GM19025 (cell line): ENCODE data around the gene ZDHHC16.
A peak's percentile ranks its signal among the peaks of the same experiment; 100 is the strongest.
"Not testable (repeated sequence)": the region's sequence is repeated elsewhere in the genome, so short reads cannot be mapped to it uniquely, and the experiment has no call there.

Experiments
- ATAC-seq: cut with Tn5 transposase; IDR thresholded peaks from one replicate; pipeline ENCODE4 v1.9.1; 2021; ENCODE audit warnings: mild to moderate bottlenecking, low read depth, moderate library complexity; ENCODE audit not compliant: unreplicated experiment

ZDHHC16 gene

GRCh38 chr10:97445722-97446639, at the start of gene ZDHHC16, which contains the start of gene EXOSC1:
TSS of gene ZDHHC16 (plus strand) at chr10:97446175. CDS start at chr10:97451676, 5,501 bp downstream.
TSS of gene EXOSC1 (minus strand) at chr10:97446006. CDS start at chr10:97445985, 21 bp downstream.
- ATAC-seq = peak; percentile 97

DNA sequence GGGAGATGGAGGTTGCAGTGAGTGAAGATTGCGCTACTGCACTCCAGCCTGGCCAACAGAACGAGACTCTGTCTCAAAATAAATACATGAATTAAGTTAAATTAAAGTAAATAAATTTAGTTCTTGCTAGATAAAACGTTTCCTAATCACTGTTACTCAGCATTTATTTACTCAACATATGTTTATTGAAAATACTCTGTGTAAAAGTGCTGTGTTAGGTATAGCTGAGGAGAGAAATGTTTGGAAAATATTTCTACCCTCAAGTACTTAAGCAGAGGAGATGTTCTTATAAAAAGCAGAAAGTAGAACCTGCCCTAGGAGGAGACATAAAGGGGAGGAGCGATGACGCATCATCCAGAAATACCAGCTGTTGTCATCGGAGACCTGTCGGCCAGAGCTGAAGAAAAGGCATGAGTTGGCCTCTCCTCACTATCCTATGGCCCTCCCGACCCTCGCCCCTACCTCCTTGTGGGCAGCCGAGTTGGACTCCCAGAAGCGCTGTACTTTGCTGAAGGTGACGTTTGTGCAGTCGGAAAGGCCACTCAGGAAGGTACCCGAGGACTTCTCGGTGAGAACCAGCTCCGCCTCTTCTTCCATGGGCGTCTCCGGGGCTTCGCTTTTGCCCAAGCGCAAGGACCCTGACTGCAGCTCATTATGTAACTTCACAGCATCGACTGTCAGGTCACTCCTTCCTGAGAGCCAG, 46.0 kb upstream of the ZDHHC16 start:
- ATAC-seq = no peak

DNA sequence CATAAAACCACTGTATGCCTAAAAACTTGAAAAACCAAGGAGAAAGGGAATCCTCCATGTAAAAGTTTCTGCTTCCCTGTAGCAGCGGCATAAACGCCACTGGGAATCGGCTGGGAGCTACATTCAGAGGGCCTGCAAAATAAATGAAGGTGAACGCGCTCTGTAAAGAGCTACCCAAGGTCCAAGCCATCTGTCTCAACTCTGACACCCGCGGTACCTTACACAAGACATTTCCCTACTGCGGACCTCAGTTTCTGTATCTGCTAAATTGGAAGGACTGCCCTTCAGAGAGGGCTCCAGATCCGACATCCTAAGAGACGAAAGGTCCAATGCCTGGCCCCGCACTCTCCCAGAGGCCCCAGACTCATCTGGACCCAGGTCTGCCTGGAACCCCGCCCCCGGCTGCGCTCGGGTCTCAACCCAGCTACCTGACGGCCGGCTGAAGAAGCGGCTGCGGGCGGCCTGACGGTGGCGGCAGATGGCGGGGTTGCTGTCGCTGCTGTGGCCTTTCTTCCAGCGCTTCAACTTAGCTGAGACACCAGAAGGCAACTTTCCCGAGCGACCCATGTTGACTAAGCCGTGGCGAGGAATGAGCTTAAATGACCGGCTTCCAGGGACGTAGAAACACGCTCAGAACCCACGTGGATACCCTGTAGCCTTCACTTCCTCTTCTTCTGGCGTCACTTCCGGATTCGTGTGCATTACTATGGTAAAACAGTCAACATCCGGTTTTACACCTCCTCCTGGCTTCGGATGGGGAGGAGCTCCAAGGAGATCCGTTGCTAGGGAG, 45.1 kb upstream of the ZDHHC16 start, which contains the start of gene RRP12:
TSS of gene RRP12 (minus strand) at position 676 of the 790 bp plus-strand sequence. CDS start at position 567, 109 bp downstream.
- peak; percentile 98 for ATAC-seq

GRCh38 chr10:97401455-97401919, 44.5 kb upstream of the ZDHHC16 start:
- no peak for ATAC-seq

GRCh38 chr10:97404044-97404443, 41.9 kb upstream of the ZDHHC16 start:
- ATAC-seq = no peak

DNA sequence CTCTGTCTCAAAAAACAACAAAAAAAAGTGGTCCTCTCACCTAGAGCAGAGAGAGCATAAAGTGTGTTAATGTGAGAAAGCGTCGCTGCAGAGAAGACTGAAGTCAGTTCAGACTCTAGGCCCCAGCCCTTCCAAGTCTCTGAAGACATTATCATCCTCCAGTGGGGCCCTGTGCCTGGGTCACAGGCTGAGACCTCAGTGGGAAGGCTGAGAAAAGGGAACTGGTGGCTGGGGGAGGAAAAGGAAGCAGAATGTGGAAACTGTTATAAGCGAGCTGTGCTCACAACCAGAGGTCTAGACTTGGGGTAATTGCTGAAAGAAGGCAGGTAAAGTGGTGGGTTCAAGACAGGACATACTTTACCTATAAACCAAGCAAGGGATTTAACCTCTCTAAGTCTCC, 39.9 kb upstream of the ZDHHC16 start:
- ATAC-seq = no peak

DNA sequence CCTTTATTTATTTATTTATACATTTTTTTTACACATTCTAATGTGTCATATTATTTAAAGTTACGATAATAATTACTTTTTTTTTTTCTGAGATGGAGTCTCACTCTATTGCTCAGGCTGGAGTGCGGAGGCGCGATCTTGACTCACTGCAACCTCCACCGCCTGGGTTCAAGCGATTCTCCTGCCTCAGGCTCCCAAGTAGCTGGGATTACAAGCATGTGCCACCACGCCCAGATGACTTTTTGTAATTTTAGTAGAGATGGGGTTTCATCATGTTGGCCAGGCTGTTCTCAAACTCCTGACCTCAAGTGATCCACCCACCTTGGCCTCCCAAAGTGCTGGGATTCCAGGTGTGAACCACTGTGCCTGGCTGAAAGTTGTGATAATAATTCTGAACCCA, 39.5 kb upstream of the ZDHHC16 start:
- not testable (repeated sequence) for ATAC-seq

DNA sequence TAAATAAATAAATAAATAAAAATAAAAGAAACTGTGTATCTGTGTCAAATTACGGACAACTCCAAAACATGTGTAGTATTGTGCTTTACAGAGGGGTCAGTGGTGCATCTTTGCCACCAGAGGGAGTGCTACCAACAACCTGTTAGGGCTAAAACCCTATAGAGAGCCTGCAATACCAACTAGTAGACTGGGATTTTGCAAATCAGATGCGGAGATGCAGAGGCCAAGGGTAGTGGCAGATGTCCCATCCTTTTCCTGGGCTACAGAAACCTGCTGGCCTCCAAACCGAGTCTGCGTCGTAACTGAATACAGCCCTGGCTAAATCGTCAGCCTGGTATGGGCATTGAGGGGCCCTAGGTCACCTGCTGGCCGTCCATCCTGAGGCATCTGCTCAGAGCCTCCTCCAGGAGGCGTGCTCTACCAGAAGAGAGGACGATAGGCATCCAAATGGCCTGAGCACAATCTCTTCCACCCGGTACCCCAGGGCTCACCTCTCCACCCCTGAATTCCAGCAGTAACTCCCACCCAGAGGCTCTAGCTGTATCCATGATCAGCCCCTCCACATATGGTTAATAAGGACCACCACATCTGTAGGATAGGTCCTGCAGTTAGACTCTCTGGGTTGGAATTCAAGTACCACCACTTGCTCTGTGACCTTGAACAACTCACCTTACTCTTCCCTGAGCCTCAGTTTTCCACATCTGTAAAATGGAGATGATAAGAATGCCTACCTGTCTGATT, 38.6 kb upstream of the ZDHHC16 start:
- peak; percentile 90 for ATAC-seq

DNA sequence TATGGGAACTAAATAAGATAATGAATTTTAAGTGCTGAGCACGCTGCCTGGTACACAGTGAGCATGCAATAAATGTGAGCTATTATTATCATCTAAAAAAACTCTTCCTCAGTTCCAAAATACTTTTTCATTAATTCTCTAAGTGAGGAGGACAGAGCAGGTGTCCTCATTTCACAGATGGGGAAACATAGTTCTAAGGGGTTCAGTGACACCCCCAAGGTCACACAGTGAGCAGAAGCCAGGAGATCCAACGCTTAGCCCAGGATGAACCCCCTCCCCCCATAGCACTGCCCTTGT, 38.1 kb upstream of the ZDHHC16 start:
- no peak for ATAC-seq

GRCh38 chr10:97408496-97408992, 37.4 kb upstream of the ZDHHC16 start:
- no peak for ATAC-seq

DNA sequence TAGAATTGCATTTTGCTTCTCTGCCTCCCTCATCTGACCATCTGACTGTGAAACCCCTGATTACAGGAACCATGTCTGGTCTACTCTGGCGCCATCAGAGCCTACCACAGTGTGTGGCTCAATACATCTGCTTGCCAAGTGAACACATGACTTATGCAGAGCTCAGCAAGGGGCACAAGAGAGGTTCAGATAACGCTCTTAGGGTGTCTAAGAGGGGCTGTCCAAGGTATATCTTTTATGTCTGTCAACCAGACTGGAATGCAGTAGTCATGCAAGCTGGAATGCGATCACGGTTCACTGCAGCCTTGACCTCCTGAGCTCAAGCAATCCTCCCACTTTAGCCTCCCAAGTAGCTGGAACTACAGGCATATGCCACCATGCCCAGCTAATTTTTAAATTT, 34.6 kb upstream of the ZDHHC16 start:
- ATAC-seq = no peak

DNA sequence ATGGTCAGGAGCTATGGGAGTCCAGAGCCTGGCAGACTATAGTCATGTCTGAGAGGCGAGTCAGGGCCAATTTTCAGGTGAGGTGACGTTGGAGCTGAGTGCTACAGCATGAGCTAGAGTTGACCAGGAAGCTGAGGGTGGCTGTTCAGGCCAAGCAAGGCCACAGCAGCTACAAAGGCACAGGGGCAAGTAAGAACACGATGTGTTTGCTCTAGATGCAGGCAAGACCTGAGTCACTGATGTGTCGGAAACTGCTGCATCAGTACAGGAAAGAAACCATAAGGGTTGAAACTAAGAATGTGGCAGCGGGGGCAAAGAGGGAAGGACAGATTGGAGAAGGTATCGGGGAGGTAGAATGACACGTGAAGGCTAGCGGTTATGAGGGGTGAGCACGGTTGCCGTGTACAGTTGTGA, 33.1 kb upstream of the ZDHHC16 start:
- no peak for ATAC-seq

DNA sequence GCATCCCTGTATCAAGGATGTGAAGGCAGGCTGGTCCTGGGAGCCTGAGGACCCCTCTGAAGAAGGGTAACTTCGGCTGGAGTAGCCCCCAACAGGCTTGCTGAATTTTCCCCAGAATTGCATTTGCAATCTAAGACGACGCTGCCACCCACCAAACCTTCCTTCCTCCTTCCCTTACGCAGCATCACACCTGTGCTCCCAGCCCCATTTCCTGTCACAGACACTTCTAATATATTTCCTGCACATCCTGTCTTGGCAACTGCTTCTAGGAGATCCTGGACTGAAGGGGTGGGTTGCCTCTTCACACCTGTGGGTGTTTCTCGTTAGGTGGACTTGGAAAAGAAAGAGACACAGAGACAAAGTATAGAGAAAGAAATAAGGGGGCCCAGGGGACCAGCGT, 29.4 kb upstream of the ZDHHC16 start:
- ATAC-seq = no peak

GRCh38 chr10:97423757-97424098, 22.2 kb upstream of the ZDHHC16 start:
- not testable (repeated sequence) for ATAC-seq

- ATAC-seq = peak; percentile 79
These were observed 19.8 kb upstream of the ZDHHC16 start, which contains the start of gene PGAM1 for GRCh38 chr10:97425964-97426775. TSS of gene PGAM1 (plus strand) at chr10:97426191. CDS start at chr10:97426308, 117 bp downstream.

DNA sequence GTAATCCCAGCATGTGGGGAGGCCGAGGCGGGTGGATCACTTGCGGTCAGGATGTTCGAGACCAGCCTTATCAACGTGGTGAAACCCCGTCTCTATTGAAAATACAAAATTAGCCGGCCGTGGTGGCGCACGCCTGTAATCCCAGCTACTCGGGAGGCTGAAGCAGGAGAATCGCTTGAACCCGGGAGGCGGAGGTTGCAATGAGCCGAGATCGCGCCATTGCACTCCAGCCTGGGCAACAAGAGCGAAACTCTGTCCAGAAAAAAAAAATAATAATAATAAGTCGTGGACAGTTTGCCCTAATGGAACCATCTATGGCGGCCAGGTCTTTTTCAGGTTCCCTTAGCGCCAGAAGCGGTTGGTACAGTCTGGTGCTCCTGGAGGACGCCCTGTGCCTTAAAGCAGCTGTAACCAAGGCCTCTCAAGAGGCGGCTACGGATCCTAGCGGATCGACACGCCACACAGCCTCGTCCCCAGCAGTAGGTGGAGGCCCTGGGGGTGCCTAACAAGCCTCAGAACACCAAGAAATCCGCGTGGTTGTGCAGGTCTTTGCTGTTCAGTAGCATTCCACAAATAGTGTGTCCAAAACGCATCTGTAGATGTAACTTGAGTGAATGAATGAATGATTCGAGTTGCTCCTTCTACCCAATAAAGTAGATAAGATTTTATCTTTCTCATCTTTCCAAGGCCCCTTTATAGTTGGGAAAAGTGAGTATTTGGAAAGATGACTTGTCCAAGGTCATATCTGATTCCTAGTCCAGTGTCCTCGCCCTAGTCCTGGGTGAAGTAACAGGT, 19.0 kb upstream of the ZDHHC16 start:
- no peak for ATAC-seq

DNA sequence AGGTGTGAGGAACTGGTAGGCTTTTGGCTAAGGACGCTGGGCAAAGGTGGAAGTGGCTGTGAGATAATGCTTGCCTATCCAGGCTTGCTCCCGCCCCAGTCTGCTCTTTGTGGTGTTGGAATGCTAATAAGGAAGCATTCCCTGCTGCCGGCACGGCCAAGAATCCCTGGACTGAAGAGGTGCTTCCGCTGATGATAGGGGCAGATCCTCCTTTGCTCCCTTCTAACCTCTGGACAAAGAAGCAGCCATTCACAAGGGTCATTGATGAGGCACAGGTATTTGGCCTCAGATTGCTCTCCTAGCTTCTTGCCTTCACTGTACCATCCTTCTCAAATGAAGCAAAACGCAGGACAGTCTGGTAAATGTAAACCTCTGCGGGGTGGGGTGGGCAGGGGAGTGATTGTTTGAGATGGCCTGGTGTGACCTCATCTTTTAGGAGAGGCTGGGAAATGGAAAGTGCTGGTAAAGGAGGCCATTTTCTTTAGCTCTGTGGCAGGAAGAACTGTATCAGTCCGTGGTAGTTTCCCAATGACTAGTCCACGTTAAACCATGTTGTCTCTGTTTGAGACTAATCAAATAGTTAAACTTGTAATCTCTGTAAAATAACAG, 18.3 kb upstream of the ZDHHC16 start:
- ATAC-seq = no peak

DNA sequence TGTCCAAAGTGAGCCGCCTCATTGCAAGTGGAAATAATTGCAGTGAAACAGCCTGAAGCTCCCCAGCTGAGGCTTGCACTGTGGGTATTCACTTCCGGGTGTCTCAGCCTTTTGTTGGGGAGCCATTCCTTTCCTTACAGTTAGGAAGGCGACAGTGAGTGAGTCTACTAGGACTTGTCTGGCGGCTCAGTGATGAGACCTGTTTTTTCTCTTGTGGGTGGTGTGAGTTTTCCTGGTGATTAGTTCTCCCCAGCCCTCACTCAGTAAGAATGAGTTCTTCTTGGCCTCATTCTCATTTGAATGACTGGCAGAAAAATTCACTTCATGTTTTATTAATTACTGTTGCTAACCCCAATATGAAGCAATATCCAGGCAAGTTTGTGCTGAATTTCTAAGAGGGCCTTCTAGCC, 17.4 kb upstream of the ZDHHC16 start:
- ATAC-seq = no peak
